ENCODE results near the gene NWD2.

Gene NWD2

GRCh38 chr4:37305984-37306383, 61.4 kb downstream of the NWD2 start:
- no peak for DNase-seq

- no peak for DNase-seq
Measured at GRCh38 chr4:37317104-37317643, 72.6 kb downstream of the NWD2 start.

- no peak for DNase-seq
Measured at GRCh38 chr4:37320513-37321235, 76.1 kb downstream of the NWD2 start.

GRCh38 chr4:37322122-37322521, 77.6 kb downstream of the NWD2 start:
- DNase-seq: no peak

GRCh38 chr4:37324546-37324945, 80.0 kb downstream of the NWD2 start:
- DNase-seq: no peak

GRCh38 chr4:37326852-37327251, 82.3 kb downstream of the NWD2 start:
- no peak for DNase-seq

GRCh38 chr4:37338972-37339371, 94.4 kb downstream of the NWD2 start:
- DNase-seq: no peak

- no peak for DNase-seq
Measured at GRCh38 chr4:37358748-37359147, 114.2 kb downstream of the NWD2 start.

GRCh38 chr4:37359261-37359660, 114.7 kb downstream of the NWD2 start:
- no peak for DNase-seq

- no peak for DNase-seq
Measured at GRCh38 chr4:37365888-37366287, 121.3 kb downstream of the NWD2 start.

GRCh38 chr4:37367901-37368300, 123.4 kb downstream of the NWD2 start:
- no peak for DNase-seq

GRCh38 chr4:37370052-37370451, 125.5 kb downstream of the NWD2 start:
- DNase-seq: no peak

GRCh38 chr4:37381040-37381668, 136.6 kb downstream of the NWD2 start:
- no peak for DNase-seq

GRCh38 chr4:37383579-37384229, 139.2 kb downstream of the NWD2 start:
- no peak for DNase-seq

- DNase-seq: no peak
Measured at GRCh38 chr4:37385424-37385823, 140.9 kb downstream of the NWD2 start.

- no peak for DNase-seq
Measured at GRCh38 chr4:37388681-37389365, 144.3 kb downstream of the NWD2 start.

- DNase-seq: no peak
Measured at GRCh38 chr4:37389366-37389765, 144.8 kb downstream of the NWD2 start.

GRCh38 chr4:37389967-37390580, 145.5 kb downstream of the NWD2 start:
- no peak for DNase-seq

GRCh38 chr4:37392521-37393255, 148.1 kb downstream of the NWD2 start:
- no peak for DNase-seq

GRCh38 chr4:37393321-37393720, 148.8 kb downstream of the NWD2 start:
- no peak for DNase-seq

- DNase-seq: no peak
Measured at GRCh38 chr4:37393889-37394288, 149.3 kb downstream of the NWD2 start.

GRCh38 chr4:37397505-37397904, 153.0 kb downstream of the NWD2 start:
- no peak for DNase-seq

All from NCI-H524 treated with DMSO at 0.1 percent for 48 hours (cell line).